ENCODE measurements around the gene TTLL6.

TTLL6 gene

GRCh38 chr17:48734333-48735061, 82.5 kb downstream of the TTLL6 start:
- TF ChIP-seq ZNF664 (tag by site-specific recombination; IDR thresholded peaks at IDR 0.05) (no peak), ZBTB11 (tag by site-specific recombination; conservative IDR thresholded peaks at IDR 0.05; ENCODE audit: low read depth) (no peak), ZNF747 (tag by site-specific recombination; IDR thresholded peaks at IDR 0.05) (no peak), ZNF354C (tag by site-specific recombination; IDR thresholded peaks at IDR 0.05; ENCODE audit: borderline replicate concordance, low read depth) (no peak), ZNF776 (tag by site-specific recombination; IDR thresholded peaks at IDR 0.05; ENCODE audit: borderline replicate concordance) (no peak), ZNF138 (tag by site-specific recombination; IDR thresholded peaks at IDR 0.05; ENCODE audit: borderline replicate concordance) (no peak), PRDM1 (tag by site-specific recombination; IDR thresholded peaks at IDR 0.05) (no peak), ZNF792 (tag by site-specific recombination; IDR thresholded peaks at IDR 0.05) (no peak), ZNF274 (IDR thresholded peaks at IDR 0.05; ENCODE audit: low read length) (no peak), ZNF274 (tag by site-specific recombination; IDR thresholded peaks at IDR 0.05; ENCODE audit: borderline replicate concordance) (no peak), ZNF585B (tag by site-specific recombination; IDR thresholded peaks at IDR 0.05) (no peak), ZBTB7A (tag by site-specific recombination; IDR thresholded peaks at IDR 0.05; ENCODE audit: low read depth) (no peak), ZNF707 (tag by site-specific recombination; IDR thresholded peaks at IDR 0.05) (no peak), ZNF514 (tag by site-specific recombination; IDR thresholded peaks at IDR 0.05) (no peak), KLF7 (tag by site-specific recombination; IDR thresholded peaks at IDR 0.05; ENCODE audit: borderline replicate concordance) (no peak), GLIS2 (tag by site-specific recombination; IDR thresholded peaks at IDR 0.05) (no peak), ZNF426 (tag by site-specific recombination; IDR thresholded peaks at IDR 0.05) (no peak), KLF9 (tag by site-specific recombination; IDR thresholded peaks at IDR 0.05; ENCODE audit: low read depth) (no peak)
- TF ChIP-seq, protein P1, sequence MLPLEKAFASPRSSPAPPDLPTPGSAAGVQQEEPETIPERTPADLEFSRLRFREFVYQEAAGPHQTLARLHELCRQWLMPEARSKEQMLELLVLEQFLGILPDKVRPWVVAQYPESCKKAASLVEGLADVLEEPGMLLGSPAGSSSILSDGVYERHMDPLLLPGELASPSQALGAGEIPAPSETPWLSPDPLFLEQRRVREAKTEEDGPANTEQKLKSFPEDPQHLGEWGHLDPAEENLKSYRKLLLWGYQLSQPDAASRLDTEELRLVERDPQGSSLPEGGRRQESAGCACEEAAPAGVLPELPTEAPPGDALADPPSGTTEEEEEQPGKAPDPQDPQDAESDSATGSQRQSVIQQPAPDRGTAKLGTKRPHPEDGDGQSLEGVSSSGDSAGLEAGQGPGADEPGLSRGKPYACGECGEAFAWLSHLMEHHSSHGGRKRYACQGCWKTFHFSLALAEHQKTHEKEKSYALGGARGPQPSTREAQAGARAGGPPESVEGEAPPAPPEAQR (tag by site-specific recombination; IDR thresholded peaks at IDR 0.05): no peak
- TF ChIP-seq, protein P2, sequence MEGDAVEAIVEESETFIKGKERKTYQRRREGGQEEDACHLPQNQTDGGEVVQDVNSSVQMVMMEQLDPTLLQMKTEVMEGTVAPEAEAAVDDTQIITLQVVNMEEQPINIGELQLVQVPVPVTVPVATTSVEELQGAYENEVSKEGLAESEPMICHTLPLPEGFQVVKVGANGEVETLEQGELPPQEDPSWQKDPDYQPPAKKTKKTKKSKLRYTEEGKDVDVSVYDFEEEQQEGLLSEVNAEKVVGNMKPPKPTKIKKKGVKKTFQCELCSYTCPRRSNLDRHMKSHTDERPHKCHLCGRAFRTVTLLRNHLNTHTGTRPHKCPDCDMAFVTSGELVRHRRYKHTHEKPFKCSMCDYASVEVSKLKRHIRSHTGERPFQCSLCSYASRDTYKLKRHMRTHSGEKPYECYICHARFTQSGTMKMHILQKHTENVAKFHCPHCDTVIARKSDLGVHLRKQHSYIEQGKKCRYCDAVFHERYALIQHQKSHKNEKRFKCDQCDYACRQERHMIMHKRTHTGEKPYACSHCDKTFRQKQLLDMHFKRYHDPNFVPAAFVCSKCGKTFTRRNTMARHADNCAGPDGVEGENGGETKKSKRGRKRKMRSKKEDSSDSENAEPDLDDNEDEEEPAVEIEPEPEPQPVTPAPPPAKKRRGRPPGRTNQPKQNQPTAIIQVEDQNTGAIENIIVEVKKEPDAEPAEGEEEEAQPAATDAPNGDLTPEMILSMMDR (tag by site-specific recombination; IDR thresholded peaks at IDR 0.05): no peak
- Histone ChIP-seq H3K9me3 (ENCODE audit: control insufficient read depth, insufficient read depth, low read depth, low read length) (no peaks in the 10 kb centered on the region), H3K36me3 (ENCODE audit: control insufficient read depth in 2 of 2, insufficient read depth in 1 of 2, low read length in 2 of 2) (no peaks in the 10 kb centered on the region), H3K4me1 (ENCODE audit: control insufficient read depth, insufficient read depth, low read length) (peaks cover 4% of the 10 kb centered on the region), H3K27ac (ENCODE audit: extremely low read depth, low read depth, low read length) (no peak overlapping the region), H3K4me3 (ENCODE audit: low read depth, low read length) (no peak overlapping the region)
- POLR2A ChIA-PET: interaction anchor here (0.6 to 0.9 kb wide), 3 partner anchors 10 to 494 kb away, joined by 3 to 5 read pairs (median 4); no protein-coding TSS in a partner anchor
- CTCF ChIA-PET: interaction anchor here (0.6 to 3.5 kb wide), 6 partner anchors 10 to 144 kb away, joined by 4 to 20 read pairs (median 4); partner anchors contain the start of gene PRAC2

All from HEK293 (cell line).